ENCODE results near the gene CBS.

The CBS gene

DNA sequence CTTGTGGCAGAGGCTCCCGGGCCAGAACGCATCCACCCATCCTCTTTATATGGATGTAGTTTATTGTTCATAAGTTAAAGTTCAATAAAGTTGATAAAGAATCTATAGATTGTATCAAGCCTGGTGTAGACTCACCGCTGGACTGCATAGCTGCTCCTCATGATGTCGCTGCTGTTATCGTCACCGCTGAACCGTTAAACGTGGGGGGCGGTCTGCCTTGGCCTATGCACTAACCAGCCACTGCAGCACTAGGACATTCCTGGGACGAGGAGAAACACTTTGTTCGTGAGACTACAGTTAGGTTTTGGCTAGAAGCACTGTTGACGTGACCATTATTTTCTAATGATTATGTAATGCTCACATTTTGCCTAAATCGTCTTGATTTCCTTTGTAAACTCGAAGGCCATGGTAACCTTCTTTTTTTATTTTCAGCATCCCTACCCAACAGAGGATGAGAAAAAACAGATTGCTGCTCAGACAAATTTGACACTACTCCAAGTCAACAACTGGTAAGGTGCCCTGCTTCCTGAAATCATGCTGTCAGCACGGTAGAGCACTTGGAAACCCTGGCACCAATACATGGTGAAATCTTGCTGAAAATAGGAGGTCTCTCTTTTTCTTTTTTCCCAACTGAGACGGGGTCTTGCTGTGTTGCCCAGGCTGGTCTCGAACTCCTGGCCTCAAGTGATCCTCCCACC, 51.0 kb downstream of the CBS start:
- no peak overlapping the region for H3K4me3 ChIP-seq (ENCODE audit: low read depth in 1 of 5, low read length in 5 of 5)
- H3K9me3 ChIP-seq (ENCODE audit: control insufficient read depth in 5 of 5, low read length in 5 of 5): no peaks in the 10 kb centered on the region
- H3K27ac ChIP-seq (ENCODE audit: low read depth, low read length): no peak overlapping the region
- H3K4me1 ChIP-seq (ENCODE audit: control insufficient read depth in 5 of 5, insufficient read depth in 5 of 5, low read length in 5 of 5): no peaks in the 10 kb centered on the region
- H3K36me3 ChIP-seq (ENCODE audit: control insufficient read depth in 5 of 5, insufficient read depth in 5 of 5, low read length in 5 of 5): peaks cover 8 to 75% (median 64%) of the 10 kb centered on the region in 5 donors
- no peaks in the 10 kb centered on the region for H3K27me3 ChIP-seq (ENCODE audit: control insufficient read depth in 5 of 5, insufficient read depth in 4 of 5, low read length in 5 of 5)
- no peak overlapping the region for H3K9ac ChIP-seq (ENCODE audit: low read length in 5 of 5)

GRCh38 chr21:43023175-43023574, 52.5 kb downstream of the CBS start:
- Histone ChIP-seq H3K4me1 (ENCODE audit: control insufficient read depth in 5 of 5, insufficient read depth in 5 of 5, low read length in 5 of 5) (no peaks in the 10 kb centered on the region), H3K27me3 (ENCODE audit: control insufficient read depth in 5 of 5, insufficient read depth in 4 of 5, low read length in 5 of 5) (no peaks in the 10 kb centered on the region), H3K9ac (ENCODE audit: low read length in 5 of 5) (no peak overlapping the region), H3K4me3 (ENCODE audit: low read depth in 1 of 5, low read length in 5 of 5) (no peak overlapping the region), H3K36me3 (ENCODE audit: control insufficient read depth in 5 of 5, insufficient read depth in 5 of 5, low read length in 5 of 5) (peaks cover 5 to 66% (median 56%) of the 10 kb centered on the region in 5 donors), H3K27ac (ENCODE audit: low read depth, low read length) (no peak overlapping the region), H3K9me3 (ENCODE audit: control insufficient read depth in 5 of 5, low read length in 5 of 5) (no peaks in the 10 kb centered on the region)

GRCh38 chr21:43021756-43022600, 53.7 kb downstream of the CBS start:
- Histone ChIP-seq H3K4me1 (ENCODE audit: control insufficient read depth in 5 of 5, insufficient read depth in 5 of 5, low read length in 5 of 5) (no peaks in the 10 kb centered on the region), H3K36me3 (ENCODE audit: control insufficient read depth in 5 of 5, insufficient read depth in 5 of 5, low read length in 5 of 5) (peaks cover 5 to 62% (median 53%) of the 10 kb centered on the region in 5 donors), H3K4me3 (ENCODE audit: low read depth in 1 of 5, low read length in 5 of 5) (no peak overlapping the region), H3K27ac (ENCODE audit: low read depth, low read length) (no peak overlapping the region), H3K9me3 (ENCODE audit: control insufficient read depth in 5 of 5, low read length in 5 of 5) (no peaks in the 10 kb centered on the region), H3K27me3 (ENCODE audit: control insufficient read depth in 5 of 5, insufficient read depth in 4 of 5, low read length in 5 of 5) (no peaks in the 10 kb centered on the region), H3K9ac (ENCODE audit: low read length in 5 of 5) (no peak overlapping the region)

GRCh38 chr21:43021191-43021590, 54.4 kb downstream of the CBS start:
- Histone ChIP-seq H3K36me3 (ENCODE audit: control insufficient read depth in 5 of 5, insufficient read depth in 5 of 5, low read length in 5 of 5) (peaks cover 5 to 69% (median 61%) of the 10 kb centered on the region in 5 donors), H3K4me3 (ENCODE audit: low read depth in 1 of 5, low read length in 5 of 5) (no peak overlapping the region), H3K27ac (ENCODE audit: low read depth, low read length) (no peak overlapping the region), H3K9ac (ENCODE audit: low read length in 5 of 5) (no peak overlapping the region), H3K4me1 (ENCODE audit: control insufficient read depth in 5 of 5, insufficient read depth in 5 of 5, low read length in 5 of 5) (no peaks in the 10 kb centered on the region), H3K9me3 (ENCODE audit: control insufficient read depth in 5 of 5, low read length in 5 of 5) (no peaks in the 10 kb centered on the region), H3K27me3 (ENCODE audit: control insufficient read depth in 5 of 5, insufficient read depth in 4 of 5, low read length in 5 of 5) (no peaks in the 10 kb centered on the region)

DNA sequence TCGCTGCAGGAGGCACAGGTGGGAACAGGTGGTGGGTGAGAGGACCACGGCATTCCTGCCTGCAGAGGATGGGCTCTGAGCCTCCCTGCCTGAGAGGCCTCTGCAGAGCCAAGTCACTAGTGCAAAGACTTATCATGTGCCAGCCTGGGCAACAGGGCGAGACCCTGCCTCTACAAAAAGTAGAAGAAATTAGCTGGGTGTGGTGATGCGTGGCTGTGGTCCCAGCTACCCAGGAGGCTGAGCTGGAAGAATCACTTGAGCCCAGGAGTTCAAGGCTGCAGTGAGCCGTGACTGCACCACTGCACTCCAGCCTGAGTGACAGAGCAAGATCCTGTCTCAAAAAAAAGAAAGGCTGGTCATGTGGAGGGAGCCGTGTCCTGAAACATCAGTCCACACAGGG, 54.9 kb downstream of the CBS start:
- Histone ChIP-seq H3K9ac (ENCODE audit: low read length in 5 of 5) (no peak overlapping the region), H3K9me3 (ENCODE audit: control insufficient read depth in 5 of 5, low read length in 5 of 5) (no peaks in the 10 kb centered on the region), H3K27me3 (ENCODE audit: control insufficient read depth in 5 of 5, insufficient read depth in 4 of 5, low read length in 5 of 5) (no peaks in the 10 kb centered on the region), H3K36me3 (ENCODE audit: control insufficient read depth in 5 of 5, insufficient read depth in 5 of 5, low read length in 5 of 5) (peaks cover 4 to 73% (median 64%) of the 10 kb centered on the region in 5 donors), H3K4me1 (ENCODE audit: control insufficient read depth in 5 of 5, insufficient read depth in 5 of 5, low read length in 5 of 5) (no peaks in the 10 kb centered on the region), H3K27ac (ENCODE audit: low read depth, low read length) (no peak overlapping the region), H3K4me3 (ENCODE audit: low read depth in 1 of 5, low read length in 5 of 5) (no peak overlapping the region)

DNA sequence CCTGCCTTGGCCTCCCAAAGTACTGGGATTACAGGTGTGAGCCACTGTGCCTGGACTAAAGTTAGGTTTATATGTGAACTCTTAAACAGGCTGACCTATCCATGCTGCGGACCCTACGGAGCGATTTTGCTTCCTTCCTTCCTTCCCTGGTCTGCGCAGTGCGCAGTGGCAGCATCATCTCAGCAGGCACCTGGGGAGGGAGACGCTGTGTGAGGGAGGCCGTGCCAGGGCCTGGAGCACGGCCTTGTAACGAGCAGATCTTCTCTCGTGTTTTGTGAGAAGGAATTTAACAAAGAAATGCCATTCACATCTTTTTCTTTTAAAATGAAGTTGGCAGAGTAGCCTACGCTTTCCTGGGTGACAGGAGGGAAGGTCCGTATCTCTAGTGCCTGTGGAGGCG, 55.5 kb downstream of the CBS start:
- no peak overlapping the region for H3K4me3 ChIP-seq (ENCODE audit: low read depth in 1 of 5, low read length in 5 of 5)
- no peaks in the 10 kb centered on the region for H3K9me3 ChIP-seq (ENCODE audit: control insufficient read depth in 5 of 5, low read length in 5 of 5)
- peaks cover 0 to 67% (median 59%) of the 10 kb centered on the region in 5 donors for H3K36me3 ChIP-seq (ENCODE audit: control insufficient read depth in 5 of 5, insufficient read depth in 5 of 5, low read length in 5 of 5)
- no peak overlapping the region for H3K9ac ChIP-seq (ENCODE audit: low read length in 5 of 5)
- no peaks in the 10 kb centered on the region for H3K27me3 ChIP-seq (ENCODE audit: control insufficient read depth in 5 of 5, insufficient read depth in 4 of 5, low read length in 5 of 5)
- no peaks in the 10 kb centered on the region for H3K4me1 ChIP-seq (ENCODE audit: control insufficient read depth in 5 of 5, insufficient read depth in 5 of 5, low read length in 5 of 5)
- H3K27ac ChIP-seq (ENCODE audit: low read depth, low read length): no peak overlapping the region

DNA sequence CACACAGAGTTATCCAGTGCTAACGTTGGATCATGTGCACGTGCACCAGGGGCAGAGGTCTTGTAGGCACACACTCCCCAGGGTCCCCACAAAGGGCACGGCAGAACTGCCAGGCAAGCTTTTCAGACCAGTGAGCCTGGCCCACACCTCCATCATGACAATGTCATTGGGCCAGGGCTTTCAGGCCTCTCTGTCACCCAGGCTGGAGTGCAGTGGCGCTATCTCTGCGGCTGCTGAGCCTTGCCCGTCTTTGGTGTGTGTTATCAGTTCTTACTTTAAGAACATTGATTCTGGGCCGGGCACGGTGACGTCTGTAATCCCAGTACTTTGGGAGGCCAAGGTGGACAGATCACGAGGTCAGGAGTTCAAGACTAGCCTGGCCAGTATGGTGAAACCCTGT, 57.1 kb downstream of the CBS start:
- Histone ChIP-seq H3K4me3 (ENCODE audit: low read depth in 1 of 5, low read length in 5 of 5) (no peak overlapping the region), H3K36me3 (ENCODE audit: control insufficient read depth in 5 of 5, insufficient read depth in 5 of 5, low read length in 5 of 5) (peaks cover 3 to 62% (median 48%) of the 10 kb centered on the region in 5 donors), H3K27me3 (ENCODE audit: control insufficient read depth in 5 of 5, insufficient read depth in 4 of 5, low read length in 5 of 5) (no peaks in the 10 kb centered on the region), H3K4me1 (ENCODE audit: control insufficient read depth in 5 of 5, insufficient read depth in 5 of 5, low read length in 5 of 5) (no peaks in the 10 kb centered on the region), H3K9me3 (ENCODE audit: control insufficient read depth in 5 of 5, low read length in 5 of 5) (no peaks in the 10 kb centered on the region), H3K9ac (ENCODE audit: low read length in 5 of 5) (no peak overlapping the region), H3K27ac (ENCODE audit: low read depth, low read length) (no peak overlapping the region)

GRCh38 chr21:43016728-43017127, 58.9 kb downstream of the CBS start:
- Histone ChIP-seq H3K27ac (ENCODE audit: low read depth, low read length) (no peak overlapping the region), H3K4me1 (ENCODE audit: control insufficient read depth in 5 of 5, insufficient read depth in 5 of 5, low read length in 5 of 5) (no peaks in the 10 kb centered on the region), H3K36me3 (ENCODE audit: control insufficient read depth in 5 of 5, insufficient read depth in 5 of 5, low read length in 5 of 5) (peaks cover 5 to 64% (median 51%) of the 10 kb centered on the region in 5 donors), H3K9ac (ENCODE audit: low read length in 5 of 5) (no peak overlapping the region), H3K27me3 (ENCODE audit: control insufficient read depth in 5 of 5, insufficient read depth in 4 of 5, low read length in 5 of 5) (no peaks in the 10 kb centered on the region), H3K4me3 (ENCODE audit: low read depth in 1 of 5, low read length in 5 of 5) (no peak overlapping the region), H3K9me3 (ENCODE audit: control insufficient read depth in 5 of 5, low read length in 5 of 5) (no peaks in the 10 kb centered on the region)

DNA sequence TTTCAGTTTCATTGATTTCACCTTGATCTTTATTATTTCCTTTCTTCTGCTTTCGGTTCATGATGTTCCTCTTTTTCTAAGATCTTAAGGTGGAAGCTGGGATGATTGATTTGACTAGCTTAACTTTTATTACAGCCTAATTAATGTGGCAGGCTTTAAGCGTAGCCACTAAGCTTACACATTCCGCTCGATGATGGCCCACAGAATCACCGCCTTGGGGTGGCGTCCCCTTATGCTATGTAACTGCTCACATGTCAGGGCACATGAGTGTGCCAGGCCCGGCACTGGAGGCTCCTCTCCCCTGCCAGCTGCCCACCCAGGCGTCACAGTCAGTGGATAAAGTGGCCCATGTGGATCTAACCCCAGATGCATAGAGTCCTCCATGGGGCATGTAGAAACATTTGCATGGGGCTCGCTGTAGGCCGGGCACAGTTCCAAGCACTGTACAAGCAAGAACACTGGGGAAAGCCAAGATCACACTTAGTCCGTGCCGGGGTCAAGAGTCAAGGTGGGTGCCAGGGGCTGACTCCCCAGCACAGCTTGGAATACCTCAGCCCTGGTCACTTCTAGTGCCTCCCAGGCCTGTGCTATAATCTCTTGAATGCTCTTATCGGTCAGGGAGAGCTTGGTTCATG, 59.6 kb downstream of the CBS start:
- H3K9me3 ChIP-seq (ENCODE audit: control insufficient read depth in 5 of 5, low read length in 5 of 5): no peaks in the 10 kb centered on the region
- H3K36me3 ChIP-seq (ENCODE audit: control insufficient read depth in 5 of 5, insufficient read depth in 5 of 5, low read length in 5 of 5): peaks cover 5 to 63% (median 51%) of the 10 kb centered on the region in 5 donors
- H3K27me3 ChIP-seq (ENCODE audit: control insufficient read depth in 5 of 5, insufficient read depth in 4 of 5, low read length in 5 of 5): no peaks in the 10 kb centered on the region
- H3K9ac ChIP-seq (ENCODE audit: low read length in 5 of 5): no peak overlapping the region
- no peaks in the 10 kb centered on the region for H3K4me1 ChIP-seq (ENCODE audit: control insufficient read depth in 5 of 5, insufficient read depth in 5 of 5, low read length in 5 of 5)
- no peak overlapping the region for H3K27ac ChIP-seq (ENCODE audit: low read depth, low read length)
- H3K4me3 ChIP-seq (ENCODE audit: low read depth in 1 of 5, low read length in 5 of 5): no peak overlapping the region

DNA sequence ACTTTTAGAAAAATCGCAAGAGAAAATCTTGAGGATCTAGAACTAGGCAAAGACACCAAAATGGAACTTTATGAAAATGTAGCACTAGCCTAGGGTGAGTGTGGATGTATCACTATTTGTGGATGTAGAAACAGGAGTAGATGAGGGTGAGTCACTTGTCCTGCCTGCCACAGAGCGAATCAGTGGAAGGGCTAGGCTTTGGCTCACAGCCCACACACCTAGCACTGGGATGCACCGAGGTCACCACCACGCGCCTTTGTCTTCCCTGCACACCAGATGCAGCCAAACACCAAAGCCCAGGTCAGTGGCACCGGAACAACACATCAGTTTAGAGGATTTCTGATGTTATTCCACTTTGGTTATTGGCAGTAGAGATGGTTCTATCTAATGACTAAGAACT, 63.0 kb downstream of the CBS start:
- Histone ChIP-seq H3K27ac (ENCODE audit: low read depth, low read length) (no peak overlapping the region), H3K36me3 (ENCODE audit: control insufficient read depth in 5 of 5, insufficient read depth in 5 of 5, low read length in 5 of 5) (peaks cover 7 to 66% (median 41%) of the 10 kb centered on the region in 5 donors), H3K9ac (ENCODE audit: low read length in 5 of 5) (no peak overlapping the region), H3K9me3 (ENCODE audit: control insufficient read depth in 5 of 5, low read length in 5 of 5) (no peaks in the 10 kb centered on the region), H3K27me3 (ENCODE audit: control insufficient read depth in 5 of 5, insufficient read depth in 4 of 5, low read length in 5 of 5) (no peaks in the 10 kb centered on the region), H3K4me3 (ENCODE audit: low read depth in 1 of 5, low read length in 5 of 5) (no peak overlapping the region), H3K4me1 (ENCODE audit: control insufficient read depth in 5 of 5, insufficient read depth in 5 of 5, low read length in 5 of 5) (no peaks in the 10 kb centered on the region)
